Stomach (tissue), 4 donors: ENCODE data around the gene SPATA3.

ENCODE experiments used
- CTCF ChIP-seq, 7 experiments: fragments of 450-650 bp in 4 of 7; fragments of 200-600 bp in 3 of 7; sonication (generic) in 3 of 7; IDR thresholded peaks; one replicate each; pipeline ENCODE4 v1.5.1; 2016 to 2019; ENCODE audit warnings: antibody characterized with exemption in 7 of 7, control low read depth in 2 of 7, mild to moderate bottlenecking in 1 of 7
- EP300 ChIP-seq: sonication (generic); formaldehyde crosslinking; IDR thresholded peaks from one replicate; pipeline ENCODE4 v1.6.1; 2017; ENCODE audit warnings: antibody characterized with exemption
- POLR2AphosphoS5 ChIP-seq, 3 donors: sonication (generic); formaldehyde crosslinking; IDR thresholded peaks; one replicate each; pipeline ENCODE4 v1.6.1; 2016; ENCODE audit warnings: antibody characterized with exemption in 3 of 3

- no peak for TF ChIP-seq POLR2AphosphoS5 (IDR thresholded peaks at IDR 0.05)
- TF ChIP-seq CTCF (IDR thresholded peaks at IDR 0.05): no peak
- no peak for TF ChIP-seq EP300
These were observed 3.0 kb downstream of the SPATA3 start for GRCh38 chr2:230998882-230999281.
